Activated CD8-positive, alpha-beta T cell treated with anti-CD3 and anti-CD28 coated beads, Interleukin-2, amount 10 ng/mL, durations not matched to agents 7 days and 5 days (primary cell): ENCODE measurements around the gene DCXR. TPM values are rescaled to one million over a fixed set of nuclear protein-coding genes. Genes with fewer than 3 reads are reported as not detected.
"Not testable (repeated sequence)": the region's sequence is repeated elsewhere in the genome, so short reads cannot be mapped to it uniquely, and the experiment has no call there.

Source experiments
- ATAC-seq: fragments of 150-1000 bp; cut with Tn5 transposase; one replicate; pipeline ENCODE4 v1.10.0; 2021; ENCODE audit warnings: moderate library complexity
- CTCF ChIA-PET: fragments of 350-600 bp; sonication (Branson Sonifier 250); formaldehyde crosslinking; loops from one replicate; lab custom pipeline; 2021; ENCODE audit warnings: antibody characterized with exemption; lab: Charles Lee
- POLR2A ChIA-PET: fragments of 350-600 bp; sonication (Branson Sonifier 250); formaldehyde crosslinking; loops from one replicate; lab custom pipeline; 2021; ENCODE audit warnings: antibody characterized with exemption; lab: Charles Lee
- DNase-seq: peaks from one replicate; pipeline ENCODE4 v3.0.0-alpha.2; 2020
- H3K27ac Mint-ChIP-seq: one replicate; pipeline ENCODE4 v1.8.0; 2021; ENCODE audit warnings: mild to moderate bottlenecking, mixed read lengths
- H3K27me3 Mint-ChIP-seq: one replicate; pipeline ENCODE4 v1.8.0; 2021; ENCODE audit warnings: low read depth, mixed read lengths
- H3K36me3 Mint-ChIP-seq: one replicate; pipeline ENCODE4 v1.8.0; 2021; ENCODE audit warnings: low read depth, mixed read lengths
- H3K4me1 Mint-ChIP-seq: one replicate; pipeline ENCODE4 v1.8.0; 2021; ENCODE audit warnings: low read depth, mixed read lengths
- H3K4me3 Mint-ChIP-seq: one replicate; pipeline ENCODE4 v1.8.0; 2021; ENCODE audit warnings: mild to moderate bottlenecking, mixed read lengths
- H3K9me3 Mint-ChIP-seq: one replicate; pipeline ENCODE4 v1.8.0; 2022; ENCODE audit warnings: mixed read lengths; ENCODE audit not compliant: insufficient read depth
- total RNA-seq, 2 experiments: library from RNA; stranded (reverse); gene quantifications; one replicate each; pipeline ENCODE4 v1.2.3, GENCODE V29; 2021

Gene DCXR
- total RNA-seq, 2 experiments from 2014 or later: 141 TPM

DNA sequence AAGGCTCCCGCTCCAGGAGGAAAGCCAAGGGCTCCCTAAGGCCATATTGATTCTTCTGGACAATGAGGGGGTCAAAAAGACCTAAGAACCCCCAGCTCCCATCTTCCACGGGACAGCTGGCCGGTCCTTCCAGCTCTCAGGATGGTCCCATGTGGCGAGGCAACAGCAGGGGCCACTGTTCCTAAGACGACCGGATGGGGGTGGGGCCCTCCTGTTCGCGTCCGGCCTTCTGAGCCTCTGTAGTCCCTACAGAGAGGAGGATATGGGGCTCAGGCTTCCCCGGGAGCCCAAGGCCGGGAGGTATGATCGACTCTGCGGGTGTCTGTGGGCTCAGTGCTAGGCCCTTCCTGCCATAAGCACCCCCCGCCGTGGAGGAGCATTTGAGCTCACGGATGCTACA lies 6.0 kb upstream of the DCXR start:
- H3K36me3 Mint-ChIP-seq: no peaks in the 10 kb centered on the region
- POLR2A ChIA-PET: no interaction called here
- no peak for DNase-seq
- no peak overlapping the region for H3K4me3 Mint-ChIP-seq
- no peak for ATAC-seq
- H3K9me3 Mint-ChIP-seq: no peaks in the 10 kb centered on the region
- H3K27ac Mint-ChIP-seq: no peak overlapping the region
- peaks cover 5% of the 10 kb centered on the region for H3K4me1 Mint-ChIP-seq
- H3K27me3 Mint-ChIP-seq: no peaks in the 10 kb centered on the region
- CTCF ChIA-PET: no interaction called here

GRCh38 chr17:82042649-82043048 lies 5.2 kb upstream of the DCXR start:
- peaks cover 11% of the 10 kb centered on the region for H3K4me1 Mint-ChIP-seq
- no peak overlapping the region for H3K4me3 Mint-ChIP-seq
- no peak for ATAC-seq
- POLR2A ChIA-PET: no interaction called here
- H3K27ac Mint-ChIP-seq: no peak overlapping the region
- CTCF ChIA-PET: no interaction called here
- H3K36me3 Mint-ChIP-seq: no peaks in the 10 kb centered on the region
- no peaks in the 10 kb centered on the region for H3K9me3 Mint-ChIP-seq
- no peaks in the 10 kb centered on the region for H3K27me3 Mint-ChIP-seq
- no peak for DNase-seq

GRCh38 chr17:82041144-82041814 lies 3.8 kb upstream of the DCXR start:
- no peak for ATAC-seq
- POLR2A ChIA-PET: no interaction called here
- H3K9me3 Mint-ChIP-seq: no peaks in the 10 kb centered on the region

GRCh38 chr17:82039695-82040299 lies 2.3 kb upstream of the DCXR start:
- ATAC-seq: no peak
- POLR2A ChIA-PET: interaction anchor here (0.6 kb wide), 1 partner anchor 97 kb away, joined by 4 read pairs; no protein-coding TSS in a partner anchor

More at GRCh38 chr17:82041144-82041814, 3.8 kb upstream of the DCXR start:
- H3K36me3 Mint-ChIP-seq: no peaks in the 10 kb centered on the region
- H3K27ac Mint-ChIP-seq: no peak overlapping the region
- H3K4me3 Mint-ChIP-seq: no peak overlapping the region
- no peak for DNase-seq
- peaks cover 14% of the 10 kb centered on the region for H3K4me1 Mint-ChIP-seq
- CTCF ChIA-PET: interaction anchor here (0.8 kb wide), 1 partner anchor 11 kb away, joined by 4 read pairs; no protein-coding TSS in a partner anchor
- H3K27me3 Mint-ChIP-seq: no peaks in the 10 kb centered on the region

GRCh38 chr17:82038796-82039409 lies 1.4 kb upstream of the DCXR start:
- Mint-ChIP-seq H3K4me1 (peaks cover 25% of the 10 kb centered on the region), H3K27ac (peak overlapping the region; percentile 25), H3K36me3 (peaks cover 14% of the 10 kb centered on the region)
- not testable (repeated sequence) for DNase-seq, H3K27me3 Mint-ChIP-seq, H3K4me3 Mint-ChIP-seq, ATAC-seq, H3K9me3 Mint-ChIP-seq
- POLR2A ChIA-PET: interaction anchor here (1.3 to 1.8 kb wide), 2 partner anchors 12 to 13 kb away, joined by 3 to 12 read pairs; partner anchors contain the start of gene GPS1
- CTCF ChIA-PET: interaction anchor here (0.7 to 2.1 kb wide), 5 partner anchors 9 to 126 kb away, joined by 3 to 32 read pairs (median 3); partner anchors contain the start of genes CENPX and LRRC45

More at GRCh38 chr17:82039695-82040299, 2.3 kb upstream of the DCXR start:
- CTCF ChIA-PET: no interaction called here
- Mint-ChIP-seq H3K27ac (no peak overlapping the region), H3K9me3 (no peaks in the 10 kb centered on the region), H3K4me1 (peaks cover 25% of the 10 kb centered on the region), H3K27me3 (no peaks in the 10 kb centered on the region), H3K4me3 (no peak overlapping the region), H3K36me3 (peaks cover 10% of the 10 kb centered on the region)
- DNase-seq: no peak

DNA sequence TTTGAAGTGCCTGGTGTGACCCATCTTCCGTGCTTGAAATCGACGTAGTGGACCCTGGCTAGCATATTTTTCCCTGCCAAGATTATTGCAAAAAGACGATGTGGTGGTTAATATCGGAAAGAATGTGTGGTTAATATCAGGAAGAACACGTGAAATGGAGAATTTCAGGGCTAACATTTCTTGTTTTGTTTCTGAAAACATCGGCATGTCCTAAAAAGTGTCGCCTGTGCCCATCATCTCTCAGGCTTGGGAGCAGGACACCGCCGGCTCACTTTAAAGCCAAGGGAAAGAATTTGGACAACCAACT lies 345 bp upstream of the DCXR start:
- CTCF ChIA-PET: interaction anchor here (0.6 to 2.6 kb wide), 31 partner anchors 8 to 721 kb away, joined by 3 to 32 read pairs (median 4); partner anchors contain the start of genes CENPX, DUS1L, GPS1 and LRRC45
- Mint-ChIP-seq H3K9me3 (no peaks in the 10 kb centered on the region), H3K27ac (peak overlapping the region; percentile 94), H3K4me1 (peaks cover 27% of the 10 kb centered on the region), H3K27me3 (no peaks in the 10 kb centered on the region), H3K4me3 (peak overlapping the region; percentile 78), H3K36me3 (peaks cover 16% of the 10 kb centered on the region)
- DNase-seq (no peak), ATAC-seq (no peak)
- POLR2A ChIA-PET: interaction anchor here (0.6 to 1.8 kb wide), 11 partner anchors 9 to 1162 kb away, joined by 3 to 12 read pairs (median 3); partner anchors contain the start of genes CD7, CENPX, DUS1L and GPS1

- Mint-ChIP-seq H3K4me1 (peaks cover 28% of the 10 kb centered on the region), H3K27me3 (no peaks in the 10 kb centered on the region), H3K27ac (no peak overlapping the region), H3K9me3 (no peaks in the 10 kb centered on the region), H3K36me3 (peaks cover 16% of the 10 kb centered on the region), H3K4me3 (peak overlapping the region; percentile 78)
- CTCF ChIA-PET: interaction anchor here (1.0 to 2.6 kb wide), 3 partner anchors 36 to 85 kb away, joined by 3 to 14 read pairs (median 11); no protein-coding TSS in a partner anchor
- ATAC-seq (no peak), DNase-seq (no peak)
- POLR2A ChIA-PET: interaction anchor here (1.2 kb wide), 1 partner anchor 14 kb away, joined by 7 read pairs; the partner anchor contains the start of genes CENPX and LRRC45
These were observed 834 bp downstream of the DCXR start for GRCh38 chr17:82036634-82037091.

GRCh38 chr17:82035956-82036633 lies 1.4 kb downstream of the DCXR start:
- ChIA-PET POLR2A (no interaction called here), CTCF (interaction anchor here (1.0 to 2.6 kb wide), 5 partner anchors 36 to 110 kb away, joined by 3 to 14 read pairs (median 4); no protein-coding TSS in a partner anchor)
- Mint-ChIP-seq H3K9me3 (no peaks in the 10 kb centered on the region), H3K27me3 (no peaks in the 10 kb centered on the region), H3K36me3 (peaks cover 16% of the 10 kb centered on the region), H3K27ac (no peak overlapping the region), H3K4me3 (peak overlapping the region; percentile 78), H3K4me1 (peaks cover 28% of the 10 kb centered on the region)
- ATAC-seq (no peak), DNase-seq (no peak)

- H3K9me3 Mint-ChIP-seq: no peaks in the 10 kb centered on the region
- peaks cover 18% of the 10 kb centered on the region for H3K36me3 Mint-ChIP-seq
- ATAC-seq: no peak
- POLR2A ChIA-PET: interaction anchor here (1.3 kb wide), 1 partner anchor 30 kb away, joined by 3 read pairs; the partner anchor contains the start of gene DUS1L
- H3K4me3 Mint-ChIP-seq: peak overlapping the region; percentile 36
- peaks cover 29% of the 10 kb centered on the region for H3K4me1 Mint-ChIP-seq
- no peak overlapping the region for H3K27ac Mint-ChIP-seq
- DNase-seq: no peak
- CTCF ChIA-PET: interaction anchor here (0.6 to 1.4 kb wide), 3 partner anchors 71 to 109 kb away, joined by 3 to 4 read pairs (median 3); no protein-coding TSS in a partner anchor
- H3K27me3 Mint-ChIP-seq: no peaks in the 10 kb centered on the region
These were observed 2.0 kb downstream of the DCXR start for GRCh38 chr17:82035488-82035887.

DNA sequence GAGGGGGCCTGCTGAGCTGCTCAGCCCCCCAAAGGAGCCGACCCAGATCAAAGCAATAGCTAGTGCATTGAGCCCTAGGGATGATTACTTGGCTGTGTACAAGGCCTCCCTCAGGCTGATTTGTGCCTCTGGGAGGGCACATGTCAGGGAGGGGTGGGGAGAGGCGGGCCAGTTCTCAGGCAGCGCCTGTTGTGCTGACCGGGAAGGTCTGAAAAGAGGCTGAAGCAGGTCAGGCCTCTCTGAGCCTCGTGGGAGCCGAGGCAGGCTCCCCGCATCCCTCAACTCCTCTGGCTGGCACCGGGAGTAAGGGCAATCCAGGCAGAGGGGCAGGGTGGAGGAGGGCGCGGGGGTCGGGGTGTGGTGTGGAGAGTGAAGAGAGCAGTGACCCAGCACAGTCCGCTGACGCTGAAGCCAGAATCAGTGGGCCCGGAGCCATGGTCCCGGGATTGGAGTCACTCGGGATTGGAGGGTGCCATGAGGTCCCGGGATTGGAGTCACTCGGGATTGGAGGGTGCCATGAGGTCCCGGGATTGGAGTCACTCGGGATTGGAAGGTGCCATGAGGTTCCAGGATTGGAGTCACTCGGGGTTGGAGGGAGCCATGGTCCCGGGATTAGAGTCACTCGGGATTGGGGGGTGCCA lies 3.0 kb downstream of the DCXR start:
- Mint-ChIP-seq H3K4me1 (peaks cover 37% of the 10 kb centered on the region), H3K4me3 (no peak overlapping the region), H3K9me3 (no peaks in the 10 kb centered on the region), H3K36me3 (peaks cover 22% of the 10 kb centered on the region), H3K27me3 (no peaks in the 10 kb centered on the region), H3K27ac (no peak overlapping the region)
- no peak for DNase-seq
- ATAC-seq: no peak
- POLR2A ChIA-PET: interaction anchor here (1.3 kb wide), 1 partner anchor 31 kb away, joined by 3 read pairs; the partner anchor contains the start of gene DUS1L
- CTCF ChIA-PET: interaction anchor here (0.7 to 1.4 kb wide), 5 partner anchors 14 to 108 kb away, joined by 3 to 4 read pairs (median 3); no protein-coding TSS in a partner anchor
